Thyroid gland (tissue), 4 donors: ENCODE measurements around the gene HNRNPL. TPM values are rescaled to one million over a fixed set of nuclear protein-coding genes. Genes with fewer than 3 reads are reported as not detected.

ENCODE experiments used
- DNase-seq, 2 donors: peaks; one replicate each; pipeline ENCODE4 v3.0.0-alpha.2; 2019
- H3K27ac ChIP-seq, 3 donors: fragments of 200-600 bp; sonication (generic); 1 replicate in 2 of 3; 2 replicates in 1 of 3; pipeline ENCODE4 v1.5.1; 2016 to 2019; ENCODE audit warnings: mild to moderate bottlenecking in 1 of 3, moderate library complexity in 1 of 3
- H3K27me3 ChIP-seq: fragments of 200-600 bp; sonication (generic); one replicate; pipeline ENCODE4 v1.5.1; 2019
- H3K36me3 ChIP-seq, 2 donors: fragments of 200-600 bp; sonication (generic); one replicate each; pipeline ENCODE4 v1.5.1; 2016 to 2019
- H3K4me1 ChIP-seq, 2 donors: fragments of 200-600 bp; sonication (generic); one replicate each; pipeline ENCODE4 v1.5.1; 2017 to 2019
- H3K4me3 ChIP-seq, 3 donors: fragments of 200-600 bp; sonication (generic); replicated peaks in 1 of 3; 1 replicate in 2 of 3; 2 replicates in 1 of 3; pipeline ENCODE4 v1.5.1; 2016; ENCODE audit warnings: mild to moderate bottlenecking in 1 of 3
- H3K9me3 ChIP-seq: fragments of 200-600 bp; sonication (generic); one replicate; pipeline ENCODE4 v1.5.1; 2017
- CTCF ChIP-seq, 6 experiments: fragments of 200-600 bp in 3 of 6; fragments of 450-650 bp in 3 of 6; sonication (generic) in 3 of 6; IDR thresholded peaks; one replicate each; pipeline ENCODE4 v1.5.1; 2016 to 2019; ENCODE audit warnings: antibody characterized with exemption in 6 of 6, mild to moderate bottlenecking in 2 of 6, inconsistent platforms in 1 of 6, moderate library complexity in 1 of 6
- POLR2A ChIP-seq, 2 donors: fragments of 450-650 bp; IDR thresholded peaks; one replicate each; pipeline ENCODE4 v1.6.1; 2017; ENCODE audit warnings: antibody characterized with exemption in 2 of 2, mild to moderate bottlenecking in 2 of 2, moderate library complexity in 1 of 2
- WGBS, 2 donors: methylation state at CpG; one replicate each; pipeline ENCODE4 v1.1.5; 2017; 5-methylcytosine and 5-hydroxymethylcytosine counted together
- intact Hi-C: fragments of 100-400 bp; cut with DNase I; formaldehyde crosslinking; loops from one replicate; pipeline ENCODE4 v1.15.1; 2023
- total RNA-seq, 4 donors: library from RNA; depleted of rRNA; stranded (reverse); fragments of >200 nt; gene quantifications; one replicate each; pipeline ENCODE4 v1.2.3, GENCODE V29; 2016

HNRNPL gene
- total RNA-seq, 4 donors from 2014 or later: 181 to 247 (median 232) TPM

- H3K27ac ChIP-seq: no peak overlapping the region
- intact Hi-C loops: no loop called here
- WGBS, 2 donors: 91 to 94% methylated on average over 19 of the region's 19 CpGs
- H3K36me3 ChIP-seq: peaks cover 100% of the 10 kb centered on the region in 2 donors
- H3K4me3 ChIP-seq: no peak overlapping the region
- H3K4me1 ChIP-seq: peaks cover 0 to 2% of the 10 kb centered on the region in 2 donors
- H3K27me3 ChIP-seq: no peaks in the 10 kb centered on the region
- no peaks in the 10 kb centered on the region for H3K9me3 ChIP-seq
- no peak for TF ChIP-seq CTCF (IDR thresholded peaks at IDR 0.05)
- TF ChIP-seq POLR2A (IDR thresholded peaks at IDR 0.05): no peak
- no peak for DNase-seq
Measured at GRCh38 chr19:38841787-38842438, 7.9 kb downstream of the HNRNPL start.

- no peak for DNase-seq
- WGBS, 2 donors: 94 to 95% methylated on average over 12 of the region's 12 CpGs
Measured at GRCh38 chr19:38841180-38841766, 8.5 kb downstream of the HNRNPL start.

GRCh38 chr19:38840583-38840968, 9.2 kb downstream of the HNRNPL start:
- DNase-seq: no peak
- H3K4me1 ChIP-seq: no peaks in the 10 kb centered on the region
- H3K9me3 ChIP-seq: no peaks in the 10 kb centered on the region
- H3K36me3 ChIP-seq: peaks cover 99% of the 10 kb centered on the region in 2 donors
- no peak overlapping the region for H3K4me3 ChIP-seq
- no peaks in the 10 kb centered on the region for H3K27me3 ChIP-seq
- no peak overlapping the region for H3K27ac ChIP-seq
- no peak for TF ChIP-seq CTCF (IDR thresholded peaks at IDR 0.05)
- TF ChIP-seq POLR2A (IDR thresholded peaks at IDR 0.05): no peak
- intact Hi-C loops: no loop called here
- 90 to 95% methylated on average over 3 to 5 of the region's 5 CpGs for WGBS, 2 donors

More at GRCh38 chr19:38841180-38841766, 8.5 kb downstream of the HNRNPL start:
- Histone ChIP-seq H3K4me3 (no peak overlapping the region), H3K27ac (no peak overlapping the region), H3K36me3 (peaks cover 99% of the 10 kb centered on the region in 2 donors), H3K4me1 (no peaks in the 10 kb centered on the region), H3K27me3 (no peaks in the 10 kb centered on the region), H3K9me3 (no peaks in the 10 kb centered on the region)
- TF ChIP-seq CTCF (IDR thresholded peaks at IDR 0.05) (no peak), POLR2A (IDR thresholded peaks at IDR 0.05) (no peak)
- intact Hi-C loops: no loop called here

- WGBS, 2 donors: 91 to 93% methylated on average over 19 to 27 of the region's 28 CpGs
- H3K27ac ChIP-seq: no peak overlapping the region
- no peaks in the 10 kb centered on the region for H3K27me3 ChIP-seq
- H3K4me3 ChIP-seq: no peak overlapping the region
- H3K36me3 ChIP-seq: peaks cover 94 to 97% of the 10 kb centered on the region in 2 donors
- H3K4me1 ChIP-seq: no peaks in the 10 kb centered on the region
- TF ChIP-seq CTCF (IDR thresholded peaks at IDR 0.05) (no peak), POLR2A (IDR thresholded peaks at IDR 0.05) (no peak)
- DNase-seq: no peak
- intact Hi-C loops: no loop called here
- no peaks in the 10 kb centered on the region for H3K9me3 ChIP-seq
Measured at GRCh38 chr19:38839816-38840582, 9.8 kb downstream of the HNRNPL start.
